Karpas-422 (cell line): Measurements from ENCODE around the gene CCDC39. TPM values are rescaled to one million over a fixed set of nuclear protein-coding genes. Genes with fewer than 3 reads are reported as not detected.

Experiments
- small RNA-seq: library from RNA; depleted of rRNA; stranded (forward); fragments of <200 nt; gene quantifications from one replicate; pipeline ENCODE3, GENCODE V24; 2014
- total RNA-seq: library from RNA; depleted of rRNA; stranded (reverse); fragments of >200 nt; shearing (Covaris generic); gene quantifications from 2 replicates; pipeline ENCODE4 v1.2.3, GENCODE V29; 2014; ENCODE audit warnings: low replicate concordance; rRNA removed

Gene CCDC39
- total RNA-seq, 1 experiment from 2014 or later, result not detected

Small RNAs within 50 kb of the gene (small RNA-seq; reads per million reads assigned to genes)
- gene AC068298.1 (not detected), gene RNU6-486P (not detected)

Other genes starting within 250 kb of the CCDC39 start
- gene TTC14, start 77.3 kb downstream of the CCDC39 start, total RNA-seq, result 54.8 and 99.9 TPM in 2 replicates
- gene FXR1, start 233.2 kb upstream of the CCDC39 start, total RNA-seq, result 123 and 125 TPM in 2 replicates